NCI-H128 (cell line): Measurements from ENCODE around the gene SLC38A5.
"Not testable (repeated sequence)": the region's sequence is repeated elsewhere in the genome, so short reads cannot be mapped to it uniquely, and the experiment has no call there.

Experiments
- DNase-seq: peaks from one replicate; lab custom pipeline; 2025; ENCODE audit not compliant: unreplicated experiment; lab: John Stamatoyannopoulos, UW

The SLC38A5 gene

GRCh38 chrX:48470833-48471118 lies 716 bp upstream of the SLC38A5 start:
- no peak for DNase-seq

GRCh38 chrX:48468693-48469691 lies 1.1 kb downstream of the SLC38A5 start:
- DNase-seq = no peak

GRCh38 chrX:48468247-48468671 lies 1.8 kb downstream of the SLC38A5 start:
- no peak for DNase-seq

- no peak for DNase-seq
Observed at GRCh38 chrX:48467281-48467761, 2.7 kb downstream of the SLC38A5 start.

GRCh38 chrX:48466696-48467095 lies 3.4 kb downstream of the SLC38A5 start:
- no peak for DNase-seq

- DNase-seq = no peak
Observed at GRCh38 chrX:48465336-48465933, 4.6 kb downstream of the SLC38A5 start.

GRCh38 chrX:48461830-48462229 lies 8.2 kb downstream of the SLC38A5 start:
- DNase-seq = no peak

GRCh38 chrX:48460606-48461005 lies 9.5 kb downstream of the SLC38A5 start:
- no peak for DNase-seq

GRCh38 chrX:48460031-48460430 lies 10.0 kb downstream of the SLC38A5 start:
- no peak for DNase-seq

GRCh38 chrX:48459483-48459882 lies 10.6 kb downstream of the SLC38A5 start:
- no peak for DNase-seq

- no peak for DNase-seq
Observed at GRCh38 chrX:48458711-48459110, 11.3 kb downstream of the SLC38A5 start.

- no peak for DNase-seq
Observed at GRCh38 chrX:48456628-48457331, 13.3 kb downstream of the SLC38A5 start.

GRCh38 chrX:48451708-48452107 lies 18.4 kb downstream of the SLC38A5 start:
- DNase-seq = no peak

GRCh38 chrX:48450076-48450475 lies 20.0 kb downstream of the SLC38A5 start:
- no peak for DNase-seq

GRCh38 chrX:48447201-48447600 lies 22.9 kb downstream of the SLC38A5 start:
- DNase-seq = not testable (repeated sequence)

- not testable (repeated sequence) for DNase-seq
Observed at GRCh38 chrX:48433713-48434112, 36.3 kb downstream of the SLC38A5 start.

GRCh38 chrX:48430166-48430565 lies 39.9 kb downstream of the SLC38A5 start:
- DNase-seq = not testable (repeated sequence)

GRCh38 chrX:48429606-48430005 lies 40.5 kb downstream of the SLC38A5 start:
- not testable (repeated sequence) for DNase-seq

GRCh38 chrX:48427027-48427716 lies 42.9 kb downstream of the SLC38A5 start:
- DNase-seq = not testable (repeated sequence)

GRCh38 chrX:48411860-48412259 lies 58.2 kb downstream of the SLC38A5 start, which contains the start of gene SSX4B:
Gene SSX4B (minus strand): TSS chrX:48411960. CDS start chrX:48411372, 588 bp downstream.
- DNase-seq = not testable (repeated sequence)
